ENCODE data around the gene GNB1L. TPM values are rescaled to one million over a fixed set of nuclear protein-coding genes. Genes with fewer than 3 reads are reported as not detected.

The GNB1L gene
- total RNA-seq, 4 donors from 2014 or later: 4.3 to 7.6 (median 6.1) TPM

DNA sequence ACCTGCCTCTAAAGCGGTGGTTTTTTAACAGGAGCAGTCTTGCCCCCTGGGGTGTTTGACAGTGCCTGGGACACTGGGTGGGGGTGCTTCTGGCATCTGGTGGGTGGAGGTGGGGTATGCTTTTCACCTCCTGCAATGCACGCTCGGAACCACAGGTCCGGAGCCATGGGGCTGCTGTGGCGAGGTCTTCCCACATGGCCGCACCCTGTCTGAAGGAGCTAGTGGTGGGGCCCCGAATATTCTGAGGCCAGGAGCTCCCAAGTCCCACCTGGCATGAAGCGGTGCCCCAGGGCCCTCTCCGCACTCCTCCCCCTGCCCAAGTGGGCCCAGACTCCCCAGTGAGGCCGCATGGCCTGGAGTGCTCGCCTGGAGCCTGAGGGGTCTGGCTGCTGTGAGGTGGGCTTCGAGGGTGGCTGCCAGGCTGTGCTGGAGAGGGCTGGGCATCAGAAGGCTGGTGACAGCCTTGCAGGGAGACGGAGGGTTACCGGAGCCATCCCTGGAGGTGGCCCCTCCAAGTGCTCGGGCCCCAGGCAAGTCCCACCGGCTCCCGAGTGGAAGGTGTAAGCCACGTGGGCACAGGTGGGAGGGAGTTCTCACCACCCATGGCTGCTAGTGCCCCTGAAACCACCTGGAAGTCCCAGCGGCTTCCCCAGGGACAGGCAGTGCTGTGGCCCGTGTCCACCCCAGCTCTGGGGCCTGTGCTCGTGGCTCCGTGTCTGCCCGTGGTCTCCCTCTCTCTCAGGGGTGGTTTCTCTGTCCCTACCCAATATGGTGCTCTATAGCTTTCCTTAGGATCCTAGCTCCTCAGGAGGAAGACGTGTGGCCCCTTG is 79.0 kb downstream of the GNB1L start:
- DNase-seq (ENCODE audit: low spot score) (no peak), ATAC-seq (ENCODE audit: low FRiP score) (no peak)
- TF ChIP-seq CTCF (IDR thresholded peaks at IDR 0.05): no peak

DNA sequence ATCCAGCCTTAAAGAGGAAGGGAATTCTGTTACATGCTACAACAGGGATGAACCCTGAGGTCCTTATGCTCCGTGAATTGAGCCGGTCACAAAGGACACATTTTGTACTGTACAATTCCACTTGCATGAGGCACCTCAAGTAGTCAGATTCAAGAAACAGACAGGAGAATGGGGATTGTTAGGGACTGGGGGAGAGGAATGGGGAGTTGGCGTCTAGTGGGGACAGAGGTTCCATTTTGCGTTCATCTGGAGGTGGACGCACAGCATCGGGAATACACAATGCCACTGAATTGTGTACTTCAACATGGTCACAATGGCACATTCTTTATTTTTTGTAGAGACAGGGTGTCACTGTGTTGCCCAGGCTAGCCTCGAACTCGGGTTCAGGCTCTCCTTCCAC is 80.0 kb downstream of the GNB1L start:
- no peak for TF ChIP-seq CTCF (IDR thresholded peaks at IDR 0.05)
- ATAC-seq (ENCODE audit: low FRiP score) (no peak), DNase-seq (ENCODE audit: low spot score) (no peak)

- no peak for ATAC-seq (ENCODE audit: low FRiP score)
- no peak for DNase-seq (ENCODE audit: low spot score)
- no peak for TF ChIP-seq CTCF (IDR thresholded peaks at IDR 0.05)
These were observed 81.1 kb downstream of the GNB1L start for GRCh38 chr22:19773470-19774040.

DNA sequence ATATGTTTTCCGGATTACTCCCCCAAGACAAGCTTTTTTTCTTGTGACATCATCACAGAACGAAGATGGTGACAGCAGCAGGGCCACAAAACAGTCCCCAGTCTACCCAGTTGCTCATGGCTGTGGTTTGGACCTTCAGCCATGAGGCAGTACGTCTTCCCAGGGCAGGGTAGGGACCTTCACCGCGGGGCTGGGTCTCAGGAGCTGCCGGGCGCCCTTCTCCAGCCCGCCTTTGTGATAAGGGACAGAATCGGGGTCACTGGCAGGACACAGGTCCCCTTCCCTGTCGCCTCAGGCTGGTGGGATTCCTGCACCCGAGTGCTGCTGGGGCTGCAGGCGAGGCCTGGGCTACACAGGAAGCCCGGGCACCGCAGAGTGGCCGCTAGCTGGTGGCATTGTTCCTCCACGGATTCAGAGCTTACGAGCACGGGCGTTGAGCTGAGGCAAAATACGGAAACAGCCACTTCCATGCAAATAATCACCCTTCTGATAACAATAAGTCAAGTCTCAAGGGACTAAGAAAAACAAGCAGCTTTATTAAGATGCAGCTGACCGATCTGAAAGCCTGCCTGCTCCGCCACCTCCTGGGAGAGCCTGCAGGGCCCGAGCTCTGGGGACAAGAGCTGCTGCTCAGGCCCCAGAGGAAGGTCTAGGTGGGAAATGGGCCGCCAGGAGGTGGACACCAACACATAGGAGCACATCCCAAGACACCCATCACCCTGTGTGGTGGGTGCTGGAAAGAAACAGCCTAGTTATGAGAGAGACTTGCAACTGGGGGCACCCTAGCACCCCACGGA is 81.8 kb downstream of the GNB1L start:
- ATAC-seq (ENCODE audit: low FRiP score) (no peak), DNase-seq (ENCODE audit: low spot score) (no peak)
- TF ChIP-seq CTCF (IDR thresholded peaks at IDR 0.05): no peak

DNA sequence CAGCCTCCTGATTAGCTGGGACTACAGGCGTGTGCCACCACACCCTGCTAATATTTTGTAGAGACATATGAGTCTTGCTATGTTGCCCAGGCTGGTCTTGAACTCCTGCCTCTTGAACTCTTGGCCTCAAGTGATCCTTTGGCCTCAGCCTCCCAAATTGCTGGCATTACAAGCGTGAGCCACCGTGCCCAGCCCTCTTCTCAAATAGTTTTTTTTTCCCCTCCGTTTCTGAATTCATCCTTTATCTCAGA is 82.3 kb downstream of the GNB1L start:
- DNase-seq (ENCODE audit: low spot score): no peak
- TF ChIP-seq CTCF (IDR thresholded peaks at IDR 0.05): no peak
- ATAC-seq (ENCODE audit: low FRiP score): no peak

DNA sequence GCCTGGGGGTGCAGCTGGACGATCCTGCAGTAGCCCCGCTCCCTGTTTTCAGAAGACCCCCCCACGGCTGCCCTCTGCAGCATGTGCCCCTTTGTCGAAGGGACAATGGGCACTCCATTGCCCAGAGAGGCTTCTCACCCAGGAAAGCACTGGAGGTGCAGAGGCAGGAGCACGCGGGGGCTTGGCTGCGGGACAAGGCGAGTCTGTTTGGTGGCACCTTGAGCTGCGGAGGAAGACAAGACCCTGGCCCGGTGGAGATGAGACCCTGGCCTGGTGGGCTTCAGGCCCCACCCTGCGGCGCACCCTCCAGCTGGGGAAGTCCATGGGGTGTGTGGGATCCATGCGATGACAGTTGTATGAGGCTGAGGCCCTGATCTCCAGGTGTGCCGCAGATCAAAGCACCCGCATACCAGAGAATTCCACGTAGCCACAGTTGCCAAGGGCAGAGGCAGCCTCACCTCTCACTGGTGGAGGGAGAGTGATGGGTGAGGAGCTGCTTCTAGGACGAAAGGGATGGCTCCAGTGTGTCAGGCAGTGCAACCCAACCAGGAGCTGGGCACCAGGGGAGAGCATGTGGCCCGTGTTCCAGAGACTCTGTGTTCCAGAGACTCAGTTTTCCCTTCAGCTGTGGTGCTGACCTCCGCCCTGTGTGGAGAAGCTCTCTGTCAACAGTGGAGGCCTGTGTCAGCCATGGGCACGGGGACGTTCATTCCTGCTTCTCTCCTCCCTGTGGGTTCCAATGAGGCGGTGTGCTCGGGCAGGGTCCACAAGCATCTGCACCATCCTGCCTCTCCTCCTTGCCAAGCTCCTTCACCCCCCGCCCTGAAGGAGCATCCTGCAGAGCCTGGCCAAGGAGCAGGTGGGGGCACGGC is 84.1 kb downstream of the GNB1L start:
- ATAC-seq (ENCODE audit: low FRiP score) (no peak), DNase-seq (ENCODE audit: low spot score) (no peak)

More for the DNA sequence above, 84.1 kb downstream of the GNB1L start:
- TF ChIP-seq CTCF (IDR thresholded peaks at IDR 0.05): no peak
